BJ (cell line): ENCODE results near the gene ROMO1. TPM values are rescaled to one million over a fixed set of nuclear protein-coding genes. Genes with fewer than 3 reads are reported as not detected.

Experiments used
- CTCF ChIA-PET: fragments of 350-600 bp; formaldehyde crosslinking; extraction: SDS; loops from one replicate; lab custom pipeline; 2021; ENCODE audit warnings: antibody characterized with exemption, inconsistent platforms; lab: Yijun Ruan, JAX
- POLR2A ChIA-PET: fragments of 300-600 bp; sonication (Branson Sonifier 250); formaldehyde crosslinking; extraction: SDS; loops from one replicate; lab custom pipeline; 2021; ENCODE audit warnings: antibody characterized with exemption; lab: Charles Lee
- DNase-seq: peaks from one replicate; pipeline ENCODE4 v3.0.0-alpha.2; 2011; ENCODE audit warnings: low read depth
- H3K27me3 ChIP-seq: 2 replicates; pipeline ENCODE4 v1.6.0; 2011; ENCODE audit warnings: low read length; ENCODE audit not compliant: control insufficient read depth, insufficient read depth
- H3K36me3 ChIP-seq: 2 replicates; pipeline ENCODE4 v1.5.1; 2011; ENCODE audit warnings: low read length; ENCODE audit not compliant: control insufficient read depth, insufficient read depth
- H3K4me3 ChIP-seq: 2 replicates; pipeline ENCODE4 v1.5.1; 2011; ENCODE audit warnings: low read depth, mild to moderate bottlenecking, control low read depth, low read length
- CTCF ChIP-seq: IDR thresholded peaks from 2 replicates; pipeline ENCODE4 v1.5.1; 2011; ENCODE audit warnings: low read depth, mild to moderate bottlenecking, control low read depth, inconsistent platforms, low read length, moderate library complexity; ENCODE audit not compliant: insufficient read depth
- polyA plus RNA-seq: library from polyadenylated mRNA; depleted of rRNA; stranded (reverse); fragments of >200 nt; gene quantifications from 2 replicates; pipeline ENCODE4 v1.2.3, GENCODE V29; 2011

The ROMO1 gene
- polyA plus RNA-seq, 1 experiment, result 399 TPM

DNA sequence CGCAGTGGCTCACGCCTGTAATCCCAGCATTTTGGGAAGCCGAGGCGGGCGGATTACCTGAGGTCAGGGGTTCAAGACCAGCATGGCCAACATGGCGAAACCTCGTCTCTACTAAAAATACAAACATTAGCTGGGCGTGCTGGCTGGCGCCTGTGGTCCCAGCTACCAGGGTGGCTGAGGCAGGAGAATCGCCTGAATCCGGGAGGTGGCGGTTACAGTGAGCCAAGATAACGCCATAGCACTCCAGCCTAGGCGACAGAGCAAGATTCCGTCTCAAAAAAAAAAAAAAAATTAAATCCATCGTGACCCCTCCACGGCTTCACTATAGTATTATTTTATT, 33.3 kb upstream of the ROMO1 start:
- DNase-seq, result no peak
- H3K27me3 ChIP-seq, result no peaks in the 10 kb centered on the region
- peaks cover 9% of the 10 kb centered on the region for H3K36me3 ChIP-seq
- TF ChIP-seq CTCF, result no peak
- POLR2A ChIA-PET, result no interaction called here
- no peak overlapping the region for H3K4me3 ChIP-seq
- CTCF ChIA-PET, result no interaction called here

- POLR2A ChIA-PET, result no interaction called here
- H3K4me3 ChIP-seq, result no peak overlapping the region
- no peaks in the 10 kb centered on the region for H3K27me3 ChIP-seq
- H3K36me3 ChIP-seq, result peaks cover 13% of the 10 kb centered on the region
- CTCF ChIA-PET, result no interaction called here
- TF ChIP-seq CTCF, result no peak
- no peak for DNase-seq
Measured at GRCh38 chr20:35669221-35669620, 30.0 kb upstream of the ROMO1 start.

- H3K4me3 ChIP-seq, result no peak overlapping the region
- ChIA-PET POLR2A (no interaction called here), CTCF (no interaction called here)
- no peaks in the 10 kb centered on the region for H3K27me3 ChIP-seq
- no peak for DNase-seq
- no peak for TF ChIP-seq CTCF
- peaks cover 15% of the 10 kb centered on the region for H3K36me3 ChIP-seq
Measured at GRCh38 chr20:35669681-35670080, 29.5 kb upstream of the ROMO1 start.

DNA sequence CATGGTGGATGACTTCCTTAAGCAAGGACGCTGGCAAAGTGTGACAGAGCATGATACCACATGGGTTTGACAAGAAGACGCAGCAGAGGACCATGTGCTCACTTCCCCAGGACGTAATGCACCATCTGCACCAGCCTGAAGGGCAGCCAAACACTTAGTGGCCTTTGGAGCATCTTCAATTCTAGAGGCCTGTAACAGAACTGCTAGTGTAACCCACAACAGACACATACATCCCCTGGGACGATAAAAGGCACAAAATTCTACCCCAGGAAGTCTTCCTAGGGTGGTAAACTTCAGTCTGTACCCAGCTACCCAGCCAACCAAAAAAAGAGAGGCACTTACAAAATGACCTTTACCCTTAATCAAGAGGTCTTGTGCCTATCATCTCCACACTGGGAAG, 25.3 kb upstream of the ROMO1 start:
- H3K27me3 ChIP-seq, result no peaks in the 10 kb centered on the region
- no peak for TF ChIP-seq CTCF
- no peak for DNase-seq
- H3K4me3 ChIP-seq, result no peak overlapping the region
- peaks cover 15% of the 10 kb centered on the region for H3K36me3 ChIP-seq
- CTCF ChIA-PET, result no interaction called here
- POLR2A ChIA-PET, result no interaction called here

DNA sequence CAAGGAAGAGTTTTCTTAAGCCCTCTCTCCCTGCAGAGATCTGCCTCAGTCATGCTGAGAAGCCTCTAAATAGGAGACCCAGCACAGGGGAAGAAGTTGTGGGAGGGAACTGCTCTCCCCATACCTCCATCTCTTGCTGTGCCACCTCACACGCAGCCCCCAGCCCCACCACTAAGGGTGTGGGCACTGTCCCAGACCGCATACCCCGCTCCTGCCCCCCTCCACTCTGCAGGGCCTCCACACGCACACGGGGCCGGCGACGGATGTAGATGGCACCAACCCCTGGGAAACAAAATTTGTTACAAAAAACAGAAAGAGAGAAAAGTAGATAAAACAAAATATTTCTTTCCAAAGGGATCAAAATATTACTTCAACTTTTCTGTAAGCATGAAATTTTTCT, 24.3 kb upstream of the ROMO1 start:
- ChIA-PET CTCF (no interaction called here), POLR2A (no interaction called here)
- Histone ChIP-seq H3K4me3 (no peak overlapping the region), H3K27me3 (no peaks in the 10 kb centered on the region), H3K36me3 (peaks cover 8% of the 10 kb centered on the region)
- no peak for DNase-seq
- TF ChIP-seq CTCF, result no peak
